Measurements from ENCODE around the gene PRR7. TPM values are rescaled to one million over a fixed set of nuclear protein-coding genes. Genes with fewer than 3 reads are reported as not detected.

PRR7 gene
- total and polyA plus RNA-seq, 2 of the 13 experiments (the other 11 are each of a cell fraction or from before 2014, with no cell fraction given) = 4.8 to 5.0 TPM

DNA sequence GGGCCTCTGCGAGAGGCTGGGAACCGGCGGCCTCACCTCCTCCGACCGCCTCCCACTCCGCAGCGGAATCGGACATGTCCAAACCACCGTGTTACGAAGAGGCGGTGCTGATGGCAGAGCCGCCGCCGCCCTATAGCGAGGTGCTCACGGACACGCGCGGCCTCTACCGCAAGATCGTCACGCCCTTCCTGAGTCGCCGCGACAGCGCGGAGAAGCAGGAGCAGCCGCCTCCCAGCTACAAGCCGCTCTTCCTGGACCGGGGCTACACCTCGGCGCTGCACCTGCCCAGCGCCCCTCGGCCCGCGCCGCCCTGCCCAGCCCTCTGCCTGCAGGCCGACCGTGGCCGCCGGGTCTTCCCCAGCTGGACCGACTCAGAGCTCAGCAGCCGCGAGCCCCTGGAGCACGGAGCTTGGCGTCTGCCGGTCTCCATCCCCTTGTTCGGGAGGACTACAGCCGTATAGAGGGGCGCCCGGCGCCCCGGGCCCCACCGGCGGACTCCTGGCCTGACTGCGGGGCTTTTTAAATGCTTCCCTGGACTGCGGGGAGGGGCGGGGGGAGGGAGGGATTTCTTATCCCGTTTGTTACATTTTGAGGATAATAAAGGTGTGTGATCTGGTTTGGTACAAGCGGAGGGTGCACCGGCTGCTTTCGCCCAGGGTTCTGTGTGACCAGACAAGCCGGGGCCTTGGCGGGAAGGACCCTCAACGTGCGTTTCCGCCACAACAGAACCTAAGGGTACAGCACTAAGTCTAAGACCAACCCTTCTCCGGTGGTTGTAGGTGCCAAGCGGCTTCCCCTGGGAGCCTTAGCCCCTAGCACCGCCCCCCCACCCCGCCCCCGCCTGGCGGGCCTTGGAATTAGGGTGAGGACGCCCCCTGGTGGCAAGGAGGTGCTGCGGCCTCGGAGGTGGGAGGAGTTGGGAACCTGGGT, 9.3 kb downstream of the PRR7 start (continued):
- no peak for TF ChIP-seq NONO (IDR thresholded peaks at IDR 0.05)
- TF ChIP-seq NONO (CRISPR knock-in tag; conservative IDR thresholded peaks at IDR 0.05) = peak; percentile 30; the same call in 1 of the 2 replicates
- TF ChIP-seq MBNL3 (CRISPR knock-in tag; conservative IDR thresholded peaks at IDR 0.05) = no peak
- TF ChIP-seq ELF1 (CRISPR knock-in tag; IDR thresholded peaks at IDR 0.05) = no peak
- TF ChIP-seq, protein P1, sequence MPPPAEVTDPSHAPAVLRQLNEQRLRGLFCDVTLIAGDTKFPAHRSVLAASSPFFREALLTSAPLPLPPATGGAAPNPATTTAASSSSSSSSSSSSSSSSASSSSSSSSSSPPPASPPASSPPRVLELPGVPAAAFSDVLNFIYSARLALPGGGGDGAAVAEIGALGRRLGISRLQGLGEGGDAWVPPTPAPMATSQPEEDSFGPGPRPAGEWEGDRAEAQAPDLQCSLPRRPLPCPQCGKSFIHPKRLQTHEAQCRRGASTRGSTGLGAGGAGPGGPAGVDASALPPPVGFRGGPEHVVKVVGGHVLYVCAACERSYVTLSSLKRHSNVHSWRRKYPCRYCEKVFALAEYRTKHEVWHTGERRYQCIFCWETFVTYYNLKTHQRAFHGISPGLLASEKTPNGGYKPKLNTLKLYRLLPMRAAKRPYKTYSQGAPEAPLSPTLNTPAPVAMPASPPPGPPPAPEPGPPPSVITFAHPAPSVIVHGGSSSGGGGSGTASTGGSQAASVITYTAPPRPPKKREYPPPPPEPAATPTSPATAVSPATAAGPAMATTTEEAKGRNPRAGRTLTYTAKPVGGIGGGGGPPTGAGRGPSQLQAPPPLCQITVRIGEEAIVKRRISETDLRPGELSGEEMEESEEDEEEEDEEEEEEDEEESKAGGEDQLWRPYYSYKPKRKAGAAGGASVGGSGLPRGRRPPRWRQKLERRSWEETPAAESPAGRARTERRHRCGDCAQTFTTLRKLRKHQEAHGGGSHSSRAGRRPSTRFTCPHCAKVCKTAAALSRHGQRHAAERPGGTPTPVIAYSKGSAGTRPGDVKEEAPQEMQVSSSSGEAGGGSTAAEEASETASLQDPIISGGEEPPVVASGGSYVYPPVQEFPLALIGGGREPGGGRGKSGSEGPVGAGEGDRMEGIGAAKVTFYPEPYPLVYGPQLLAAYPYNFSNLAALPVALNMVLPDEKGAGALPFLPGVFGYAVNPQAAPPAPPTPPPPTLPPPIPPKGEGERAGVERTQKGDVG (CRISPR knock-in tag; IDR thresholded peaks at IDR 0.05; ENCODE audit: borderline replicate concordance) = no peak
- no peak for TF ChIP-seq ZNF879 (CRISPR knock-in tag; IDR thresholded peaks at IDR 0.05)
- TF ChIP-seq ZNF605 (CRISPR knock-in tag; IDR thresholded peaks at IDR 0.05) = 0 out of 2 replicates have a peak, but pooled peaks have one; percentile 11
- no peak; the same call in none of the 2 replicates for TF ChIP-seq TAF1 (CRISPR knock-in tag; IDR thresholded peaks at IDR 0.05)
- TF ChIP-seq ZNF44 (CRISPR knock-in tag; IDR thresholded peaks at IDR 0.05) = 0 out of 2 replicates have a peak, but pooled peaks have one; percentile 2
- TF ChIP-seq, protein P2, sequence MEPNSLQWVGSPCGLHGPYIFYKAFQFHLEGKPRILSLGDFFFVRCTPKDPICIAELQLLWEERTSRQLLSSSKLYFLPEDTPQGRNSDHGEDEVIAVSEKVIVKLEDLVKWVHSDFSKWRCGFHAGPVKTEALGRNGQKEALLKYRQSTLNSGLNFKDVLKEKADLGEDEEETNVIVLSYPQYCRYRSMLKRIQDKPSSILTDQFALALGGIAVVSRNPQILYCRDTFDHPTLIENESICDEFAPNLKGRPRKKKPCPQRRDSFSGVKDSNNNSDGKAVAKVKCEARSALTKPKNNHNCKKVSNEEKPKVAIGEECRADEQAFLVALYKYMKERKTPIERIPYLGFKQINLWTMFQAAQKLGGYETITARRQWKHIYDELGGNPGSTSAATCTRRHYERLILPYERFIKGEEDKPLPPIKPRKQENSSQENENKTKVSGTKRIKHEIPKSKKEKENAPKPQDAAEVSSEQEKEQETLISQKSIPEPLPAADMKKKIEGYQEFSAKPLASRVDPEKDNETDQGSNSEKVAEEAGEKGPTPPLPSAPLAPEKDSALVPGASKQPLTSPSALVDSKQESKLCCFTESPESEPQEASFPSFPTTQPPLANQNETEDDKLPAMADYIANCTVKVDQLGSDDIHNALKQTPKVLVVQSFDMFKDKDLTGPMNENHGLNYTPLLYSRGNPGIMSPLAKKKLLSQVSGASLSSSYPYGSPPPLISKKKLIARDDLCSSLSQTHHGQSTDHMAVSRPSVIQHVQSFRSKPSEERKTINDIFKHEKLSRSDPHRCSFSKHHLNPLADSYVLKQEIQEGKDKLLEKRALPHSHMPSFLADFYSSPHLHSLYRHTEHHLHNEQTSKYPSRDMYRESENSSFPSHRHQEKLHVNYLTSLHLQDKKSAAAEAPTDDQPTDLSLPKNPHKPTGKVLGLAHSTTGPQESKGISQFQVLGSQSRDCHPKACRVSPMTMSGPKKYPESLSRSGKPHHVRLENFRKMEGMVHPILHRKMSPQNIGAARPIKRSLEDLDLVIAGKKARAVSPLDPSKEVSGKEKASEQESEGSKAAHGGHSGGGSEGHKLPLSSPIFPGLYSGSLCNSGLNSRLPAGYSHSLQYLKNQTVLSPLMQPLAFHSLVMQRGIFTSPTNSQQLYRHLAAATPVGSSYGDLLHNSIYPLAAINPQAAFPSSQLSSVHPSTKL (CRISPR knock-in tag; IDR thresholded peaks at IDR 0.05) = no peak; the same call in 1 of the 2 replicates
- no peak for TF ChIP-seq SRF (IDR thresholded peaks at IDR 0.05; ENCODE audit: low read depth, low read length)
- no peak for TF ChIP-seq NCOA1 (CRISPR knock-in tag; IDR thresholded peaks at IDR 0.05)
- no peak for TF ChIP-seq ZNF337 (CRISPR knock-in tag; IDR thresholded peaks at IDR 0.05; ENCODE audit: borderline replicate concordance, low read depth)
- TF ChIP-seq, protein P3, sequence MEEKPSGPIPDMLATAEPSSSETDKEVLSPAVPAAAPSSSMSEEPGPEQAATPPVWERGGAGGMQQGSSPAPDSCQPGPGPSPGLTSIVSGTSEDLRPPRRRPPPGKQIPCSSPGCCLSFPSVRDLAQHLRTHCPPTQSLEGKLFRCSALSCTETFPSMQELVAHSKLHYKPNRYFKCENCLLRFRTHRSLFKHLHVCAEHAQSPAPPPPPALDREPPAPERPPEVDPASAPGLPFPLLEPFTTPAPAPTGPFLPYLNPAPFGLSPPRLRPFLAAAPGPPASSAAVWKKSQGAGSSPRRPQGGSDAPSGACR (CRISPR knock-in tag; IDR thresholded peaks at IDR 0.05) = no peak
- no peak for TF ChIP-seq ZNF101 (CRISPR knock-in tag; IDR thresholded peaks at IDR 0.05; ENCODE audit: borderline replicate concordance, low read depth)
- TF ChIP-seq, protein P4, sequence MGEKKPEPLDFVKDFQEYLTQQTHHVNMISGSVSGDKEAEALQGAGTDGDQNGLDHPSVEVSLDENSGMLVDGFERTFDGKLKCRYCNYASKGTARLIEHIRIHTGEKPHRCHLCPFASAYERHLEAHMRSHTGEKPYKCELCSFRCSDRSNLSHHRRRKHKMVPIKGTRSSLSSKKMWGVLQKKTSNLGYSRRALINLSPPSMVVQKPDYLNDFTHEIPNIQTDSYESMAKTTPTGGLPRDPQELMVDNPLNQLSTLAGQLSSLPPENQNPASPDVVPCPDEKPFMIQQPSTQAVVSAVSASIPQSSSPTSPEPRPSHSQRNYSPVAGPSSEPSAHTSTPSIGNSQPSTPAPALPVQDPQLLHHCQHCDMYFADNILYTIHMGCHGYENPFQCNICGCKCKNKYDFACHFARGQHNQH (CRISPR knock-in tag; IDR thresholded peaks at IDR 0.05) = peak; percentile 37; the same call in 1 of the 2 replicates
- no peak for TF ChIP-seq MBD4 (IDR thresholded peaks at IDR 0.05; ENCODE audit: borderline replicate concordance, low read length)
- TF ChIP-seq, protein P5, sequence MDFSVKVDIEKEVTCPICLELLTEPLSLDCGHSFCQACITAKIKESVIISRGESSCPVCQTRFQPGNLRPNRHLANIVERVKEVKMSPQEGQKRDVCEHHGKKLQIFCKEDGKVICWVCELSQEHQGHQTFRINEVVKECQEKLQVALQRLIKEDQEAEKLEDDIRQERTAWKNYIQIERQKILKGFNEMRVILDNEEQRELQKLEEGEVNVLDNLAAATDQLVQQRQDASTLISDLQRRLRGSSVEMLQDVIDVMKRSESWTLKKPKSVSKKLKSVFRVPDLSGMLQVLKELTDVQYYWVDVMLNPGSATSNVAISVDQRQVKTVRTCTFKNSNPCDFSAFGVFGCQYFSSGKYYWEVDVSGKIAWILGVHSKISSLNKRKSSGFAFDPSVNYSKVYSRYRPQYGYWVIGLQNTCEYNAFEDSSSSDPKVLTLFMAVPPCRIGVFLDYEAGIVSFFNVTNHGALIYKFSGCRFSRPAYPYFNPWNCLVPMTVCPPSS (IDR thresholded peaks at IDR 0.05) = no peak

Measured in HepG2 (cell line).